ENCODE data around the gene ZNF771.

DNA sequence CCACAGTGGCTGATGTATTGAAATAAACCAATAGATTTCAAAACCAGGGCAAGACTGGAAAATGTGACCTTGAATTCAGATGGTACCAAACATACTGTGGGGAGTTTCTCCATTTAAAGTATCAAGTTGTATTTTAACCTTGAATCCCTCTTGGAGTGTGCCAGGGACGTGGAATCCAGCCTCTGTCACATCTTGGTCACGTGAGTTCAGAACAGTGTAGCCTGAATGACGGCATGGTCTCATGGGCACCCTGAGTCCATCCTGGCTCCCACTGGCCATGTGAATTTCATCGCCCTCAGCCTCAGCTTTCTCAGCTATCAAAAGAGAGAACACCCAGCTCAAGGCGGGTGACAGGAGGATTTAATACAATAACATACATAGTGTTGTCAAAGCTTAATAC, 6.8 kb downstream of the ZNF771 start:
- TF ChIP-seq, protein P1, sequence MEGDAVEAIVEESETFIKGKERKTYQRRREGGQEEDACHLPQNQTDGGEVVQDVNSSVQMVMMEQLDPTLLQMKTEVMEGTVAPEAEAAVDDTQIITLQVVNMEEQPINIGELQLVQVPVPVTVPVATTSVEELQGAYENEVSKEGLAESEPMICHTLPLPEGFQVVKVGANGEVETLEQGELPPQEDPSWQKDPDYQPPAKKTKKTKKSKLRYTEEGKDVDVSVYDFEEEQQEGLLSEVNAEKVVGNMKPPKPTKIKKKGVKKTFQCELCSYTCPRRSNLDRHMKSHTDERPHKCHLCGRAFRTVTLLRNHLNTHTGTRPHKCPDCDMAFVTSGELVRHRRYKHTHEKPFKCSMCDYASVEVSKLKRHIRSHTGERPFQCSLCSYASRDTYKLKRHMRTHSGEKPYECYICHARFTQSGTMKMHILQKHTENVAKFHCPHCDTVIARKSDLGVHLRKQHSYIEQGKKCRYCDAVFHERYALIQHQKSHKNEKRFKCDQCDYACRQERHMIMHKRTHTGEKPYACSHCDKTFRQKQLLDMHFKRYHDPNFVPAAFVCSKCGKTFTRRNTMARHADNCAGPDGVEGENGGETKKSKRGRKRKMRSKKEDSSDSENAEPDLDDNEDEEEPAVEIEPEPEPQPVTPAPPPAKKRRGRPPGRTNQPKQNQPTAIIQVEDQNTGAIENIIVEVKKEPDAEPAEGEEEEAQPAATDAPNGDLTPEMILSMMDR (IDR thresholded peaks at IDR 0.05) = no peak
- no peak for TF ChIP-seq ZFX (IDR thresholded peaks at IDR 0.05; ENCODE audit: borderline replicate concordance)
